IPS DF 4.7 (cell line): ENCODE results near the gene CCDC7.
"Not testable (repeated sequence)": the region's sequence is repeated elsewhere in the genome, so short reads cannot be mapped to it uniquely, and the experiment has no call there.

Experiments
- DNase-seq: peaks from one replicate; pipeline ENCODE4 v3.0.0-alpha.2; 2013; ENCODE audit warnings: low spot score; ENCODE audit errors: extremely low read depth

The CCDC7 gene

DNA sequence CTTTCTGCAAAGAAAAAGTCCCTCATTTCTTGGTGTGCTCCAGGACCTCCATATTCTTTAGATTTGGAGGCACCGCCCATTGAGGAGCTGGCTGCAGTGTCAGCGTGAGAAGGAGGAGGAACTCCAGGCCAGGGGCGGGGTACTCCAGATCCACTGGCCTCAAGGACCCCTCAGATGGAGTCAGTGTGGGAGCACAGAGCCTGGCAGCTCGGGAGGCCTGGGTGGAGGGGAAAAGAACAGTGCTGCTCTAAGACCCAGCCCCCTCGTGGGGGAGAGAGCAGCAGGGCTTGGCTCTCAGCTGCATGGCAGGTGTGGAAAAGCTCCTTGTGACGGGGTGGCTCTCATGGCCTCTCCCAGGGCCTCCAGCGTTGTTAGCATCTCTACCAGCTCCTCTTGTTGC, 441.5 kb downstream of the CCDC7 start:
- no peak for DNase-seq

GRCh38 chr10:32888161-32888927, 442.4 kb downstream of the CCDC7 start:
- no peak for DNase-seq

DNA sequence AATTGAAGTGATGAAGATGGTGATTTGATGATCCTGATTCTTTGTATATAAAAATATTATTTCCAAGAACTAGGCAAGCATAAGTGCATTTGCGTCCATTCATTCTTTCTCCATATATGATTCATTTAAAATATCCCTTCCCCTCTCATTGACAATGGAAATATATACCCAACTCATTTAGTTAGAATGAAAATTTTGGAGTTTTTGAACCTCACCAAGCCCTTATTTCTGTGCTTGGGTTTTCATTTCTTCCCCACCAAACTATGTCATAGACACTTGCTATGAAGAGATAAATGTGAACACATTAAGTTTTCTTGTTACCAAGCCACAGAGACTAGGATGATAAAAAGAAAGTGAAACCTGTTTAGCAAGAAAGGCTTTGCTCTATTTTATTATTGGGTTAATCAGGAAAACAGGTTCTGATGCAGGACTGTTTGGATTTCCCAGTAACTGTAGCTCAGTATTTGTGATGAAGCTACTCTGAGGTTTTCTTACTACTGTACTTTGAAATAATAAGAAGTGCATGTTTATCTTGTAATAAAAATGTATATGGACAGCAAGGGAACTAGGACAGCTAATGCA, 443.8 kb downstream of the CCDC7 start:
- DNase-seq, result no peak

DNA sequence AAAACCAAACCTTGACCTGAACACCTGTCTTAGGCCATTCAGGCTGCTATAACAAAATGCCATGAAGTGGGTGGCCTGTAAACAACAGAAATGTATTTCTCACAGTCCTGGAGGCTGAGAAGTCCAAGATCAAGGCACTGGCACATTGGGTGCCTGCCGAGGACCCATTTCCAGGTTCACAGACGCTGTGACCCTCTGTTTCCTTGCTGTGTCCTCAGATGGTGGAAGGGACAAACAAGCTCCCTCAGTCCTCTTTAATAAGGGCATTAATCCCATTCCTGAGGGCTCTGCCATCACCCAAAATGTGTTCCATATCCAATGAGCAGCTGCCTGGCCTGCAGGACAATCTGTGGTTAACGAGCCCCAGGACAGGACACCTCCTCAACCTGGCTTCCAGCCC, 444.5 kb downstream of the CCDC7 start:
- no peak for DNase-seq

DNA sequence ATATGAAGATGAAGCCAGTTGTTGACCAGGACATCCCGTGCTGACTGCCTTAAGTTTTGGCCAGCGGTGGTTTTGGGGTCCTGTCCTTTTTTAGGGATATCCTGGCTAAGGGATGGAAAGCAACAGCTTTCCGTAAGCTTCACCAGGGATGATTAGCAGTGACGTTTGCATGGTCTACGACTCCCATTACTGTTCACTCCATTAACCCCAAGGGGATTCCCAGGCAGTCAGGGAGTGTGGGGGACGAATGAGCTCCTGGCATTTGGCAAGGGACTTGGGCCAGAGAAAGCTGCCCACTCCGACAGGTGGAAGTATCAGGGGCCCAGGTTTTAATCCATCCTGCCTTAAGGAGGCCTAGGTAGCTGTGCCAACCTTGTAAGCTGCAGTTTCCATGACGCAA, 445.3 kb downstream of the CCDC7 start:
- DNase-seq, result no peak

DNA sequence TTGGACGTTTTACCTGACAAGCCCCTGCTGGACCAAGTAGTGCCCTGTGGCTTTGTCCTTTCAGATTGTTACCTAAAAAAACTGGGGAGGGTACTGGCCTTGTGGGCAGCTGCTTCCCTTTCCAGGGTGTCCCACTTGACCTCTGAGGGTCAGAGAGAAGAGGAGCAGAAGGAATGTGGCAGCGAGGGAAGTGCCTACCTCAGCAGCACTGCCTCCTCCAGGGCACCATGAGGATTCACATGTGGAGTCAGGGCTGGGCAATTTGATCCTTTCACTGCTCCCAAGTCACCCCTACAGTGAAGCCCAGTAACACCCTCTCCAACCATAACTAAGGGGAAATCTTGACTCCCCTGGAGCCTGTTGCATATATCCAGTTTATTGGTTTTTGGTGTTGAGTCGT, 447.5 kb downstream of the CCDC7 start:
- peak; percentile 66 for DNase-seq

GRCh38 chr10:32893916-32894664, 448.1 kb downstream of the CCDC7 start:
- DNase-seq, result no peak

DNA sequence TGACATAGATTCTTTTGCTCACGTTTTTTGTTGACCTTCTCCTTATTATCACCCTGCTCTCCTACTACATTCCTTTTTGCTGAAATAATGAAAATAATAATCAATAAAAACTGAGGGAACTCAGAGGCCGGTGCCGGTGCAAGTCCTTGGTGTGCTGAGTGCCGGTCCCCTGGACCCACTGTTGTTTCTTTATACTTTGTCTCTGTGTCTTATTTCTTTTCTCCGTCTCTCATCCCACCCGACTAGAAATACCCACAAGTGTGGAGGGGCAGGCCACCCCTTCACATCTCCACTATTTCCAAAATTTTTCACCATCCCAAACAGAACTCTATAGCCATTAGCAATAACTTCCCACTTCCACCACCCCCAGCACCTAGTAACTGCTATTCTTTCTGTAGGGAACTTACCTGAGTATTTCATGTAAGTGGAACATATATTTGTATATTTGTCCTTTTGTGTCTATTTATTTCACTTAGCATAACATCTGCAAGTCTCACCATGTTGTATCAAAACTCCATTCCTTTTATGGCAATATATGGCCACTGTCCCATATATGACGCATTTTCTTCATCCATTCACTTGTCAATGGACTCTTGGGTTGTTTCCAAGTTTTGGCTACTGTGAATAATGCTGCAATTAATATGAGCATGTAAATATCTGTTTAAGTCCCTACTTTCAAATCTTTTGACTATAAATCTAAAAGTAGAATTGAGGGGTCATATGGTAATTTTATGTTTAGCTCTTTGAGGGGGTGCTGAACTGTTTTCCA, 449.4 kb downstream of the CCDC7 start:
- not testable (repeated sequence) for DNase-seq

GRCh38 chr10:32901815-32902214, 455.9 kb downstream of the CCDC7 start:
- no peak for DNase-seq

- no peak for DNase-seq
Measured at GRCh38 chr10:32905466-32905865, 459.5 kb downstream of the CCDC7 start.

- no peak for DNase-seq
Measured at GRCh38 chr10:32906595-32906994, 460.7 kb downstream of the CCDC7 start.

DNA sequence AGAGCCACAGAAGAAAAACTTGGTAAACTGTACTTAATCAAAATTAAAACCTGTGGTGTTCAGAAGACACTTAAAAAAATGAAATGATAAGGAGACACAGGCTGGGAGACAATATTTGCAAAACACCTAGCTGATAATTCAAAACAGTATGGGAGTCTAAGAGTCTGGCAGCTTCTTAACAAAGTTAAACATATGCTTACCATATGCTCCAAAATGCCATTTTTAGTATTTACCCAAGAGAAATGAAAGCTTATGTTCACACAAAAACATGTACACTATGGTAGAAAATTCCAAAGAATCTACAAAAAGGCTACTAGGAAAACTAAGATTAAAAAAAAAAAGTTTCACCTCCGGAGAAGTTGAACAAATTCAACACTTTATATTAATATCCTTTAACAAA, 463.5 kb downstream of the CCDC7 start:
- no peak for DNase-seq

- not testable (repeated sequence) for DNase-seq
Measured at GRCh38 chr10:32909970-32910369, 464.0 kb downstream of the CCDC7 start.

- DNase-seq, result no peak
Measured at GRCh38 chr10:32911285-32912016, 465.5 kb downstream of the CCDC7 start.

- DNase-seq, result not testable (repeated sequence)
Measured at GRCh38 chr10:32917817-32918216, 471.9 kb downstream of the CCDC7 start.

DNA sequence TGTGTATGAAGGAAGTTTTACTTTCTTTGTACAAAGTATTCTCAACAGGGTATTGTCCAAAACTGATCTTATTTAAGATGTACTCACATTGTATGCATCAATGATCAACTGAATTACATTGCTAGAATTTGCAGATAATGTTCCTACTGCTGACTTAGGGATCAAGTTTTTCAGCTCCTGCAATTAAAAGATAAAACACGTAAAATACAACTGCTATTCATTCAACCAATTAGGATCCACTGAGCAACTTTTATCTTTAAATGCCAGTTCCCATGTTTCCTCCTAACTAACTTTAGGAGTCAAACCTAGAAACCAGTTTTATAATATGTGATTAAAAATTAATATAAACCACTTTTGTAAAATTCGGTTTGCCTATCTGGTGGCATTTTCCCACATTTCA, 476.2 kb downstream of the CCDC7 start:
- DNase-seq, result no peak

DNA sequence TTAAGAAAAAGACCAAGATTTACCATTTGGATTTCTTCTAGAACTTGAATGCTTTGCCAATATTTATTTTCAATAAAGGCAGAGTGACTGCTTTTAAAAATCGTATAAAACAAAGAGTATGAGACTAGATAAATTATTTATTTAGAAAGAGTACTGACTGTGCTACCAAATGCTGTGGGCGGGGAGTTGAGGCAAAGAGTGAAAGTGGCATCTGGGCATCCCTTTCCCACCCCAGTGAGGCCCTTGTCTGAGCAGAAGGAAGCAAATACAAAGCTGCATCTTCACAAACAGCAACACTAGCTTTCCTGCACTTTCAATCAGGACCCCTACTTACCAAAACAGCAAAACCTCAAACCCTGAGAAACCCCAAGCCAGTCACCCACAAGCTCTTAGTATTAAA, 477.2 kb downstream of the CCDC7 start:
- no peak for DNase-seq

GRCh38 chr10:32923849-32924248, 477.9 kb downstream of the CCDC7 start:
- DNase-seq, result no peak
